Measurements from ENCODE around the gene LSM7. TPM values are rescaled to one million over a fixed set of nuclear protein-coding genes. Genes with fewer than 3 reads are reported as not detected.

LSM7 gene
- total RNA-seq, 2 experiments from 2014 or later, result 154 to 162 TPM

DNA sequence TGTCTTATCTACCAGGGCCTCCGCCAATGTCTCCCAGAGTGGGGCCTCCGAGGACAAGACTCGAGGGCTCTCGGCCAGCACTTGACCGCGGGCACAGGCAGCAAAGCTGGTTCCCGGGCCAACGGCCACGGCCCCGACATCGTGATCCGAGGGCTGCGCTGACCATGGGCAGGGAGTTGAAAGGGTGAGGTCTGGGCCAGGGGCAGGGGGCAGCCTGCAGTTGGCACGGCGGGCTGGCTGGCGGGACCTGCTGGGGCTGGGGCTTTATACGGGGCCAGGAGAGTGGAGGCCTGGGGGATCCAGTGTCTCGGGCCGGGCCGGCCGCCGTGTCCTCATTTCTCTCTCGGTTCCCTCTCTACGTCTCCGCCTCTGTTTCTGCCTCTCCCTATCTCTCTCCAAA lies 10.6 kb downstream of the LSM7 start:
- ATAC-seq, result no peak
- TF ChIP-seq, protein P1, sequence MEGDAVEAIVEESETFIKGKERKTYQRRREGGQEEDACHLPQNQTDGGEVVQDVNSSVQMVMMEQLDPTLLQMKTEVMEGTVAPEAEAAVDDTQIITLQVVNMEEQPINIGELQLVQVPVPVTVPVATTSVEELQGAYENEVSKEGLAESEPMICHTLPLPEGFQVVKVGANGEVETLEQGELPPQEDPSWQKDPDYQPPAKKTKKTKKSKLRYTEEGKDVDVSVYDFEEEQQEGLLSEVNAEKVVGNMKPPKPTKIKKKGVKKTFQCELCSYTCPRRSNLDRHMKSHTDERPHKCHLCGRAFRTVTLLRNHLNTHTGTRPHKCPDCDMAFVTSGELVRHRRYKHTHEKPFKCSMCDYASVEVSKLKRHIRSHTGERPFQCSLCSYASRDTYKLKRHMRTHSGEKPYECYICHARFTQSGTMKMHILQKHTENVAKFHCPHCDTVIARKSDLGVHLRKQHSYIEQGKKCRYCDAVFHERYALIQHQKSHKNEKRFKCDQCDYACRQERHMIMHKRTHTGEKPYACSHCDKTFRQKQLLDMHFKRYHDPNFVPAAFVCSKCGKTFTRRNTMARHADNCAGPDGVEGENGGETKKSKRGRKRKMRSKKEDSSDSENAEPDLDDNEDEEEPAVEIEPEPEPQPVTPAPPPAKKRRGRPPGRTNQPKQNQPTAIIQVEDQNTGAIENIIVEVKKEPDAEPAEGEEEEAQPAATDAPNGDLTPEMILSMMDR (IDR thresholded peaks at IDR 0.05), result no peak
- CTCF ChIA-PET, result no interaction called here
- no peak overlapping the region for H3K27ac Mint-ChIP-seq
- no peaks in the 10 kb centered on the region for H3K4me1 Mint-ChIP-seq (ENCODE audit: low read depth)
- intact Hi-C loops (cut with micrococcal nuclease), result no loop called here
- H3K27me3 Mint-ChIP-seq, result peaks cover 12% of the 10 kb centered on the region
- no peak overlapping the region for H3K4me3 Mint-ChIP-seq
- peaks cover 5% of the 10 kb centered on the region for H3K36me3 Mint-ChIP-seq (ENCODE audit: low read depth)
- no peak for DNase-seq
- H3K9me3 Mint-ChIP-seq, result peaks cover 13% of the 10 kb centered on the region
- POLR2A ChIA-PET, result interaction anchor here (1.1 to 6.9 kb wide), 2 partner anchors 9 to 38 kb away, joined by 4 to 32 read pairs; partner anchors contain the start of genes LSM7 and SPPL2B

DNA sequence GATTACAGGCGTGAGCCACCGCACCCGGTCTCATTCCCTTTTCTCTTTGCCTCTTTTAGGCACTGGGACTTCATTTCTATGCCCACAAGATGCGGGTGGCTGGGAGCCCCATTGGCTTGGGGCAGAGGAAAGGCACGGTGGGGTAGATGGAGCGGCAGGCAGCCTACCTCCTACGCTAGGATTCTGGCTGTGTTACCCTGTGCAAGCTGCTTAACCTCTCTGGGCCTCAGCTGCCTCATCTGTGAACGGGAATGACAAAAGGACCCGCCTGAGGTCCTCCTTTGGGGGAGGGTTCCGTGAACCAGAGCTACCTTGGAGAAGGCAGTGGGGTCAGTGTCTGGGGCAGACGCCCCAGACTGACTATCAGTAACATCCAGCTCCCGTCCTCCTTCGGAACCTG lies 11.1 kb downstream of the LSM7 start:
- intact Hi-C loops (cut with micrococcal nuclease), result no loop called here
- H3K4me1 Mint-ChIP-seq (ENCODE audit: low read depth), result no peaks in the 10 kb centered on the region
- POLR2A ChIA-PET, result interaction anchor here (1.1 to 6.9 kb wide), 4 partner anchors 9 to 42 kb away, joined by 3 to 32 read pairs (median 6); partner anchors contain the start of genes LSM7 and SPPL2B

DNA sequence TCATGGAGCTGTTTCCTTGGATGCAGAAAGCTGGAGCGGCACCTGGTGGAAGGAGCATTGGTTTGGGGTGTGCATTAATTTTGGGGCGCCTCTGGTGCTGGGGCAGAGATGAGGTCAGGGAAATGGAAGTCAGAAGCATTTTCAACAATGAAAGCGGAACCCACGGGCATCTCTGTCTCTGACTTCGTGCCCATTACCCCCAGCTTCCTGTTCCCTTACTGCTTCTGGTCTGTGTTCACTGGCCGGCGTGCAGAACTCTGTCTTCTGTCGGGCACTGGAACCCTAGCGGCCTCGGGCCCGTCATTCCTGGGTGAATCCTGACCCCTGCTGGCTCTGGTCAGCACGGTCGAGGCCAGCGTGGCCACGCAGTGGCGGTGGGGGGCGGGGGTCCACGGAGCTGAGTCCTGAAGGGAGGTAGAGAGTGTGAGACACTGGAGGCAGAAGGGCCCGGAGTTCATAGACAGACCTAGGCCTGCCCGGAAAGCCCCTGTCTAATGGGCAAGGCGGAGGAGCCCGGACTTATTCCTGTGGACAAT lies 12.5 kb downstream of the LSM7 start:
- POLR2A ChIA-PET, result interaction anchor here (0.6 to 6.9 kb wide), 3 partner anchors 11 to 41 kb away, joined by 3 to 32 read pairs (median 3); partner anchors contain the start of genes LSM7 and SPPL2B
- TF ChIP-seq, protein P1 (IDR thresholded peaks at IDR 0.05), result peak; percentile 37
- H3K4me3 Mint-ChIP-seq, result no peak overlapping the region
- CTCF ChIA-PET, result interaction anchor here (1.0 to 1.6 kb wide), 4 partner anchors 12 to 54 kb away, joined by 3 to 4 read pairs (median 4); partner anchors contain the start of gene LSM7
- intact Hi-C loops (cut with micrococcal nuclease), result no loop called here
- H3K4me1 Mint-ChIP-seq (ENCODE audit: low read depth), result no peaks in the 10 kb centered on the region
- H3K36me3 Mint-ChIP-seq (ENCODE audit: low read depth), result peaks cover 5% of the 10 kb centered on the region
- H3K9me3 Mint-ChIP-seq, result peaks cover 13% of the 10 kb centered on the region
- ATAC-seq (peak; percentile 58), DNase-seq (no peak)
- H3K27ac Mint-ChIP-seq, result no peak overlapping the region
- H3K27me3 Mint-ChIP-seq, result peaks cover 12% of the 10 kb centered on the region

More for the DNA sequence above, 11.1 kb downstream of the LSM7 start:
- peaks cover 13% of the 10 kb centered on the region for H3K9me3 Mint-ChIP-seq
- H3K4me3 Mint-ChIP-seq, result no peak overlapping the region
- TF ChIP-seq, protein P1 (IDR thresholded peaks at IDR 0.05), result no peak
- ATAC-seq, result no peak
- peaks cover 12% of the 10 kb centered on the region for H3K27me3 Mint-ChIP-seq
- no peak for DNase-seq
- peaks cover 5% of the 10 kb centered on the region for H3K36me3 Mint-ChIP-seq (ENCODE audit: low read depth)
- no peak overlapping the region for H3K27ac Mint-ChIP-seq
- CTCF ChIA-PET, result interaction anchor here (1.3 kb wide), 1 partner anchor 10 kb away, joined by 4 read pairs; the partner anchor contains the start of gene LSM7

DNA sequence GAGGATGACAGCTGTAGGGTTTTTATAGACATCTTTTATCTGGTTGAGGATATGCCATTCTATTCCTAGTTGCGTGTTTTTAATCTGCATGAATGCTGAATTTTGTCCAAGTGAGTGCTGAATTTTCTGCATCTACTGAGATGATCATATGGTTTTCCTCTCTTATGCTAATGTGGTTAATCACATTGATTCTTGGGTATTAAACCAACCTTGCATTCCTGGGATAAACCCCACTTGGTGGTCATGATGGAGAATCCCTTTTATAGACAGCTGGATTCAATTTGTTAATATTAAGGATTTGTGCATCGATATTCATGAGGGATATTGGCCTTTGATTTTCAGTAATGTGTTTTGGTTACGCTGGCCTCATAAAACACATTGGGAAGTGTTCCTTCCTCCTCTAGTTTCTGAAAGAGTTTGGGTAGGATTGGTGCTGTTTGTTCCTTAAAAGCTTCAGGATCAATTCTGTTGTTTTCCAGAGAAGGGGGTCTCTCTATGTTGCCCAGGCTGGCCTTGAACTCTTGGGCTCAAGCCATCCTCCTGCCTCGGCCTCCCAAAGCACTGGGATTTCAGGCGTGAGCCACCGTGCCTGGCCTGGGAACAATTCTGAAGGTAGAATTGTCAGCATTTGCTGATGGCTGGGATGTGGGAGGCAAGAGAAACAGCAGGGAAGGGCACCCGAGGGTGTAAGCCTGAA lies 13.1 kb downstream of the LSM7 start:
- no peak overlapping the region for H3K4me3 Mint-ChIP-seq
- H3K36me3 Mint-ChIP-seq (ENCODE audit: low read depth), result peaks cover 5% of the 10 kb centered on the region
- TF ChIP-seq, protein P1 (IDR thresholded peaks at IDR 0.05), result no peak
- no peaks in the 10 kb centered on the region for H3K4me1 Mint-ChIP-seq (ENCODE audit: low read depth)
- H3K9me3 Mint-ChIP-seq, result peaks cover 13% of the 10 kb centered on the region
- intact Hi-C loops (cut with micrococcal nuclease), result no loop called here
- H3K27ac Mint-ChIP-seq, result no peak overlapping the region
- POLR2A ChIA-PET, result interaction anchor here (0.6 to 6.9 kb wide), 2 partner anchors 11 to 21 kb away, joined by 3 to 32 read pairs; partner anchors contain the start of genes LSM7 and SPPL2B
- ATAC-seq (no peak), DNase-seq (no peak)
- CTCF ChIA-PET, result interaction anchor here (1.0 to 1.6 kb wide), 3 partner anchors 38 to 54 kb away, joined by 3 to 4 read pairs (median 3); no protein-coding TSS in a partner anchor
- peaks cover 15% of the 10 kb centered on the region for H3K27me3 Mint-ChIP-seq

All from activated CD8-positive, alpha-beta T cell treated with anti-CD3 and anti-CD28 coated beads for 36 hours (primary cell).